ENCODE measurements around the gene SIL1.
A peak's percentile ranks its signal among the peaks of the same experiment; 100 is the strongest.

Gene SIL1

GRCh38 chr5:138955013-138955660 is 243.0 kb downstream of the SIL1 start:
- DNase-seq (ENCODE audit: low read depth): no peak

GRCh38 chr5:138954257-138955012 is 243.7 kb downstream of the SIL1 start:
- DNase-seq (ENCODE audit: low read depth): no peak

GRCh38 chr5:138953387-138954256 is 244.5 kb downstream of the SIL1 start:
- peak; percentile 61 for DNase-seq (ENCODE audit: low read depth)

- DNase-seq (ENCODE audit: low read depth): no peak
These were observed 245.2 kb downstream of the SIL1 start for GRCh38 chr5:138952962-138953361.

GRCh38 chr5:138951986-138952735 is 246.0 kb downstream of the SIL1 start:
- DNase-seq (ENCODE audit: low read depth): no peak

GRCh38 chr5:138951091-138951985 is 246.8 kb downstream of the SIL1 start:
- DNase-seq (ENCODE audit: low read depth): no peak

- DNase-seq (ENCODE audit: low read depth): no peak
These were observed 247.6 kb downstream of the SIL1 start for GRCh38 chr5:138950421-138951031.

- DNase-seq (ENCODE audit: low read depth): no peak
These were observed 248.2 kb downstream of the SIL1 start for GRCh38 chr5:138949988-138950387.

- DNase-seq (ENCODE audit: low read depth): no peak
These were observed 249.0 kb downstream of the SIL1 start for GRCh38 chr5:138949223-138949574.

GRCh38 chr5:138948471-138949222 is 249.5 kb downstream of the SIL1 start:
- DNase-seq (ENCODE audit: low read depth): no peak

- DNase-seq (ENCODE audit: low read depth): no peak
These were observed 250.4 kb downstream of the SIL1 start for GRCh38 chr5:138947780-138948179.

- DNase-seq (ENCODE audit: low read depth): no peak
These were observed 251.2 kb downstream of the SIL1 start for GRCh38 chr5:138946831-138947560.

GRCh38 chr5:138946241-138946623 is 251.9 kb downstream of the SIL1 start:
- no peak for DNase-seq (ENCODE audit: low read depth)

GRCh38 chr5:138945421-138946240 is 252.5 kb downstream of the SIL1 start:
- DNase-seq (ENCODE audit: low read depth): no peak

- DNase-seq (ENCODE audit: low read depth): no peak
These were observed 253.4 kb downstream of the SIL1 start for GRCh38 chr5:138944527-138945322.

- no peak for DNase-seq (ENCODE audit: low read depth)
These were observed 254.5 kb downstream of the SIL1 start for GRCh38 chr5:138943599-138944173.

GRCh38 chr5:138942861-138943260 is 255.3 kb downstream of the SIL1 start:
- no peak for DNase-seq (ENCODE audit: low read depth)
